Ishikawa (cell line): ENCODE measurements around the gene TAAR6.

Experiments used
- CEBPB ChIP-seq: IDR thresholded peaks from 2 replicates; pipeline ENCODE4 v1.6.1; 2012
- CREB1 ChIP-seq: IDR thresholded peaks from 2 replicates; pipeline ENCODE4 v1.6.1; 2012; ENCODE audit warnings: low read depth
- EGR1 ChIP-seq: IDR thresholded peaks from 2 replicates; pipeline ENCODE4 v1.6.1; 2012
- EP300 ChIP-seq: IDR thresholded peaks from 2 replicates; pipeline ENCODE4 v1.6.1; 2012; ENCODE audit warnings: borderline replicate concordance
- FOXM1 ChIP-seq: IDR thresholded peaks from 2 replicates; pipeline ENCODE4 v1.6.1; 2012; ENCODE audit warnings: low read depth, borderline replicate concordance
- MAX ChIP-seq: IDR thresholded peaks from 2 replicates; pipeline ENCODE4 v1.6.1; 2012
- NFIC ChIP-seq: IDR thresholded peaks from 2 replicates; pipeline ENCODE4 v1.6.1; 2012
- RAD21 ChIP-seq: IDR thresholded peaks from 2 replicates; pipeline ENCODE4 v1.6.1; 2012; ENCODE audit warnings: low read depth
- REST ChIP-seq: IDR thresholded peaks from 2 replicates; pipeline ENCODE4 v1.6.1; 2012; ENCODE audit warnings: low read depth, mild to moderate bottlenecking
- TAF1 ChIP-seq: IDR thresholded peaks from 2 replicates; pipeline ENCODE4 v1.6.1; 2012; ENCODE audit warnings: low read depth, mild to moderate bottlenecking
- TCF12 ChIP-seq: IDR thresholded peaks from 2 replicates; pipeline ENCODE4 v1.6.1; 2012; ENCODE audit warnings: low read depth
- TEAD4 ChIP-seq: IDR thresholded peaks from 2 replicates; pipeline ENCODE4 v1.6.1; 2012
- USF1 ChIP-seq: IDR thresholded peaks from 2 replicates; pipeline ENCODE4 v1.6.1; 2012
- YY1 ChIP-seq: IDR thresholded peaks from 2 replicates; pipeline ENCODE4 v1.6.1; 2012; ENCODE audit warnings: low read depth
- ZBTB7A ChIP-seq: IDR thresholded peaks from 2 replicates; pipeline ENCODE4 v1.6.1; 2012; ENCODE audit warnings: low read depth

The TAAR6 gene

GRCh38 chr6:132551214-132551613 is 18.9 kb upstream of the TAAR6 start:
- TF ChIP-seq USF1 (no peak), ZBTB7A (no peak), REST (no peak), YY1 (no peak), EP300 (no peak), TAF1 (no peak), MAX (no peak), CREB1 (no peak), RAD21 (no peak), TCF12 (no peak), EGR1 (no peak), CEBPB (no peak), TEAD4 (no peak), FOXM1 (no peak), NFIC (no peak)

GRCh38 chr6:132552372-132552771 is 17.8 kb upstream of the TAAR6 start, which contains the start of gene TAAR8:
Gene TAAR8, plus strand, starts transcription at chr6:132552672. Its CDS starts 21 bp downstream, at chr6:132552693.
- TF ChIP-seq TCF12 (no peak), MAX (no peak), RAD21 (no peak), YY1 (no peak), USF1 (no peak), TAF1 (no peak), REST (no peak), EGR1 (no peak)

GRCh38 chr6:132566404-132566803 is 3.7 kb upstream of the TAAR6 start:
- TF ChIP-seq ZBTB7A (no peak), TCF12 (no peak), EP300 (no peak), MAX (no peak), NFIC (no peak), REST (no peak), CEBPB (no peak), TAF1 (no peak)

GRCh38 chr6:132567566-132567965 is 2.6 kb upstream of the TAAR6 start:
- TF ChIP-seq EGR1: no peak
- no peak for TF ChIP-seq EP300
- no peak for TF ChIP-seq ZBTB7A
- no peak for TF ChIP-seq MAX
- no peak for TF ChIP-seq TCF12
- TF ChIP-seq USF1: no peak
- no peak for TF ChIP-seq TEAD4
- no peak for TF ChIP-seq YY1
- TF ChIP-seq CREB1: no peak
- no peak for TF ChIP-seq TAF1
- no peak for TF ChIP-seq CEBPB
- TF ChIP-seq REST: no peak
- no peak for TF ChIP-seq FOXM1
- TF ChIP-seq NFIC: no peak
- TF ChIP-seq RAD21: no peak
